Activated T-helper 1 cell treated with anti-CD3 and anti-CD28 coated beads, Interleukin-12 subunit alpha, Interleukin-12 subunit beta, Interleukin-2, Interleukin-4 antibody, amounts not matched to agents 30 ng/mL and 10 ng/mL and 1 ng/mL, durations not matched to agents 14 hours and 24 hours and 36 hours (primary cell): ENCODE results near the gene USP13. TPM values are rescaled to one million over a fixed set of nuclear protein-coding genes. Genes with fewer than 3 reads are reported as not detected.

Source experiments
- DNase-seq: peaks from one replicate; pipeline ENCODE4 v3.0.0; 2021; ENCODE audit warnings: low spot score
- H3K27ac Mint-ChIP-seq: one replicate; pipeline ENCODE4 v1.8.0; 2021; ENCODE audit warnings: mild to moderate bottlenecking, mixed read lengths
- H3K27me3 Mint-ChIP-seq: one replicate; pipeline ENCODE4 v1.8.0; 2022; ENCODE audit warnings: mild to moderate bottlenecking, moderate library complexity, mixed read lengths; ENCODE audit not compliant: insufficient read depth
- H3K36me3 Mint-ChIP-seq: one replicate; pipeline ENCODE4 v1.8.0; 2021; ENCODE audit warnings: low read depth, mixed read lengths
- H3K4me1 Mint-ChIP-seq: one replicate; pipeline ENCODE4 v1.8.0; 2021; ENCODE audit warnings: low read depth, mixed read lengths
- H3K4me3 Mint-ChIP-seq: one replicate; pipeline ENCODE4 v1.8.0; 2021; ENCODE audit warnings: mild to moderate bottlenecking, moderate library complexity, mixed read lengths
- H3K9me3 Mint-ChIP-seq: one replicate; pipeline ENCODE4 v1.8.0; 2021; ENCODE audit warnings: mixed read lengths
- intact Hi-C: fragments of 100-400 bp; cut with micrococcal nuclease; formaldehyde crosslinking; loops from one replicate; pipeline ENCODE4 v1.15.1; 2024
- total RNA-seq: library from RNA; stranded (reverse); gene quantifications from 2 replicates; pipeline ENCODE4 v1.2.3, GENCODE V29; 2022

The USP13 gene
- total RNA-seq, 1 donor from 2014 or later, result 11.3 TPM

DNA sequence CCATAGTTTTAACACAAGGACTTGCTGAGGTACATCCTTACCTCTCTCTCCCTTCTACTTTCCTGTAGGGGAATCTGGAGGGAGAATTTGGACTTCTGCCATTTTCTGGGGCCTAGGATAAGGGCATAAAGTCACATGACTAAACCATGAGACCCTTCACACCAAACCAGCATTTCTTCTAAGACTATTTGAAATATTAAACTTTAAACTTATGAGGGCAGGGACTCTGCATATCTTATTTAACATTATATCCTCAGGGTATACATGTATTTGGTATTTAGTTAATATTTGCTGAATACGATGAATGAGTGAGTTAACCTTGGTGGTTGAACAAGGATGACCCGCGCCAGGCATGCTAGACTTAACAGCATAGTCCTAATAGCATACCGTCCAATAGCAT lies 63.4 kb downstream of the USP13 start:
- H3K27me3 Mint-ChIP-seq, result no peaks in the 10 kb centered on the region
- no peaks in the 10 kb centered on the region for H3K4me1 Mint-ChIP-seq
- H3K27ac Mint-ChIP-seq, result no peak overlapping the region
- no peaks in the 10 kb centered on the region for H3K36me3 Mint-ChIP-seq
- intact Hi-C loops, result no loop called here
- H3K4me3 Mint-ChIP-seq, result no peak overlapping the region
- no peaks in the 10 kb centered on the region for H3K9me3 Mint-ChIP-seq
- no peak for DNase-seq

DNA sequence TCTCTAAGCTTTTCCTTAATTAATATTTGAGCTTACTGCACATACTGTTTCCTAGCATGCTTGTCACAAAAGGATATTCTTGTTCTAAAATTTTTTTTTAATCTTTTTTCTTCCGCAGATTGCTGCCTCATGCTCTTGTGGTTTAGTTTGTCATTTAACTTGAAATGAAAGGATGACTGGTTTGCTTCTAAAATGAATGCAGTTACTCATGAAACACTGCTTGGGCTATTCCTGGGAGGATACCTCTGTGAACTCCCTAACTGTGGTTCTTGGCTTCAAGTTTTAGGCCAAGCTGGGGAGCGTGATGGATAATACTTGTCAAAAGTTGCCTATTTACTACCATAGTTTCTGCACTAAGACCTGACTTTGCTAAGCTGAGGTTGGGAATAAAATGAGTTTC lies 64.0 kb downstream of the USP13 start:
- DNase-seq, result no peak

DNA sequence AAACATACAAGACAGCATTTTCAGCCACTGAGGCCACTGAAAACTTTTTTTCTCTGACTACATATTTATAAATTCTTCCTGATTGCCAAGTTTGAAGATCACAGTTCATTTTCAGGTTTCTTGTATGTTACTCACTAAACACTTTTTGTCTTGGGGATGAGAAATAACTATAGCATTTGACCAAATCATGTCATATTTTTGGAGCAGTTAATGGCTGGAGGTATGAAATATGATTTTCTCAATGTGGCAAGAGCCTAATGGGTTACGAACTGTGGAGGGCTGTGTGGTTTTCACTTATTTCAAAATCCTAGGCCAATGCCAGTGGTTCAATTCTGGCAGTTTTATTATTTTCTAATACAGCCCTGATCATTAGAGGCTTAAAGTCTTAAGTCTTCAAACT lies 64.4 kb downstream of the USP13 start:
- no peak overlapping the region for H3K27ac Mint-ChIP-seq
- H3K36me3 Mint-ChIP-seq, result no peaks in the 10 kb centered on the region

More for the DNA sequence above, 64.0 kb downstream of the USP13 start:
- intact Hi-C loops, result no loop called here
- Mint-ChIP-seq H3K4me1 (no peaks in the 10 kb centered on the region), H3K27me3 (no peaks in the 10 kb centered on the region), H3K36me3 (no peaks in the 10 kb centered on the region), H3K4me3 (no peak overlapping the region), H3K9me3 (no peaks in the 10 kb centered on the region), H3K27ac (no peak overlapping the region)

GRCh38 chr3:179719048-179719734 lies 66.4 kb downstream of the USP13 start:
- DNase-seq, result no peak
- no peak overlapping the region for H3K4me3 Mint-ChIP-seq

More for the DNA sequence above, 64.4 kb downstream of the USP13 start:
- intact Hi-C loops, result no loop called here
- Mint-ChIP-seq H3K27me3 (no peaks in the 10 kb centered on the region), H3K9me3 (no peaks in the 10 kb centered on the region), H3K4me3 (no peak overlapping the region), H3K4me1 (no peaks in the 10 kb centered on the region)
- DNase-seq, result no peak

GRCh38 chr3:179720196-179720595 lies 67.4 kb downstream of the USP13 start:
- Mint-ChIP-seq H3K9me3 (no peaks in the 10 kb centered on the region), H3K36me3 (no peaks in the 10 kb centered on the region), H3K27me3 (no peaks in the 10 kb centered on the region), H3K4me1 (no peaks in the 10 kb centered on the region), H3K4me3 (no peak overlapping the region), H3K27ac (no peak overlapping the region)
- intact Hi-C loops, result no loop called here
- no peak for DNase-seq

More at GRCh38 chr3:179719048-179719734, 66.4 kb downstream of the USP13 start:
- Mint-ChIP-seq H3K9me3 (no peaks in the 10 kb centered on the region), H3K36me3 (no peaks in the 10 kb centered on the region), H3K27me3 (no peaks in the 10 kb centered on the region), H3K27ac (no peak overlapping the region), H3K4me1 (no peaks in the 10 kb centered on the region)
- intact Hi-C loops, result no loop called here

DNA sequence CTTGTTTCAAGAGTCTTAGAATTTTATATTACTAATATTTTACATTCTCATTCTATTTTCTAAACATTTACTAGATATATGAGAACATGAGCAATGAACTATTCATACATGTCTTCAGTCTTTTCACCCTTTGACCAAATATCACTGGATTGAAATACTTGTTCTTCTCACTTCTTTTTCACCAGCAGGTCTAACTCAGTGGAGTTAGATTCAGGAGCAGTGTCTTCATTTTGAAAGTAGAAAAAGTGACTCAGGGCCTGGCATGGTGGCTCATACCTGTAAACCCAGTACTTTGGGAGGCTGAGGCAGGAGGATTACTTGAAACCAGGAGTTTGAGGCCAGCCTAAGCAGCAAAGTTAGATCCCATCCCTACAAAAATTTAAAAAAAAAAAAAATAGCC lies 70.8 kb downstream of the USP13 start:
- no peak for DNase-seq
- Mint-ChIP-seq H3K27ac (no peak overlapping the region), H3K27me3 (no peaks in the 10 kb centered on the region), H3K9me3 (no peaks in the 10 kb centered on the region), H3K4me3 (no peak overlapping the region), H3K4me1 (no peaks in the 10 kb centered on the region), H3K36me3 (no peaks in the 10 kb centered on the region)
- intact Hi-C loops, result no loop called here

DNA sequence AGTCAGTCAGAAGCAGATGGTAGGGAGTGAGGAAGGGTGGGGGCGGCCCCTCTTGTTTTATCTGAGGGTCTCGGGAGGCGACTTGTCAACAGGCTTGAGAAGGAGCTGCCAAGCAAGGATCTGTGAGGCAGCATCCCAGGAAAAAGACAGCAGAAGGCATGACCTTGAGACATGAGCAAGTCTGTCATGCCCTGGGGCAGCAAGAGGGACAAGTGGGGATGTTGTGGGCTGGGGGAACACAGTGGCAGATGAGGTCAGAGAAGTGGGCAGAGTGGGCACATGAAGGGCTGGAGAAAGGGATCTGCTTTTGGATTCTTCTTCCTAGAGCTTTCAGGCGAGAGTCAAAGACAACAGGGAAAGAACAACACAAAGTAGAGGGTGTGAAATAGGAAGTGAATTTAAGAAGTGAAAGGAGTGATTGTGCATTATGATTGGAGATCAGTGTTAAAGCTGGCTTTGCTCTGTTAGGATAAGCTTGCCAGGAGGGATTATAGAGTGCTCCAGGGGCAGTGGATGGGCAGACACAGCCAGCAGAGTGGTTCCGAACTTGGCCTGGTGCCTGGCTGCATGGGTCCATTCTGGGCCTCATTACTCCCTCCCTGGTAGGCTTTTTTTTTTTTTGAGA lies 73.3 kb downstream of the USP13 start:
- no peak for DNase-seq
- Mint-ChIP-seq H3K36me3 (peaks cover 3% of the 10 kb centered on the region), H3K27me3 (no peaks in the 10 kb centered on the region), H3K9me3 (no peaks in the 10 kb centered on the region), H3K4me3 (no peak overlapping the region), H3K4me1 (no peaks in the 10 kb centered on the region), H3K27ac (no peak overlapping the region)
- intact Hi-C loops, result no loop called here

- Mint-ChIP-seq H3K9me3 (no peaks in the 10 kb centered on the region), H3K27ac (no peak overlapping the region), H3K36me3 (peaks cover 5% of the 10 kb centered on the region), H3K4me1 (no peaks in the 10 kb centered on the region), H3K27me3 (no peaks in the 10 kb centered on the region), H3K4me3 (no peak overlapping the region)
- no peak for DNase-seq
- intact Hi-C loops, result no loop called here
Measured at GRCh38 chr3:179729086-179729485, 76.2 kb downstream of the USP13 start.

GRCh38 chr3:179729981-179730380 lies 77.1 kb downstream of the USP13 start:
- DNase-seq, result no peak
- Mint-ChIP-seq H3K27me3 (no peaks in the 10 kb centered on the region), H3K9me3 (no peaks in the 10 kb centered on the region), H3K27ac (no peak overlapping the region), H3K36me3 (peaks cover 5% of the 10 kb centered on the region), H3K4me3 (no peak overlapping the region), H3K4me1 (no peaks in the 10 kb centered on the region)
- intact Hi-C loops, result no loop called here

DNA sequence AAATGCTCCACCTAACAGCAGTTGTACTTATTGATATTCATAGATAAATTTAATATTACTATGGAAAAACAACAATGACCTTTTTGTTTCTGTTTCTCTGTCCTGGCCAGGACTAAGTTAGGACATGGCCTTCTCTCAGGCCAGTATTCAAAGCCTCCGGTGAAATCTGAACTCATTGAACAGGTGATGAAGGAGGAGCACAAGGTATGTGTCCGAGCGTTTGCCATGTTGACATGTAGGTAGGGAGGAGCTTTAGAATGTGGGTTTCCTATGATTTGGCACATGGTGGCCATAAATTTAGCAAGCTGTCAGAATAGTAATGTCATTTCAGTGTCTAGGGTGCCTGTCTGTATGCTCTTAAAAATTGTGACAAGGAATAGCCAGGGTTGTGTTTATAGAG lies 77.7 kb downstream of the USP13 start:
- peaks cover 5% of the 10 kb centered on the region for H3K36me3 Mint-ChIP-seq
- DNase-seq, result no peak
- H3K4me3 Mint-ChIP-seq, result no peak overlapping the region
- intact Hi-C loops, result no loop called here
- H3K9me3 Mint-ChIP-seq, result no peaks in the 10 kb centered on the region
- H3K27ac Mint-ChIP-seq, result no peak overlapping the region
- H3K4me1 Mint-ChIP-seq, result no peaks in the 10 kb centered on the region
- H3K27me3 Mint-ChIP-seq, result no peaks in the 10 kb centered on the region

DNA sequence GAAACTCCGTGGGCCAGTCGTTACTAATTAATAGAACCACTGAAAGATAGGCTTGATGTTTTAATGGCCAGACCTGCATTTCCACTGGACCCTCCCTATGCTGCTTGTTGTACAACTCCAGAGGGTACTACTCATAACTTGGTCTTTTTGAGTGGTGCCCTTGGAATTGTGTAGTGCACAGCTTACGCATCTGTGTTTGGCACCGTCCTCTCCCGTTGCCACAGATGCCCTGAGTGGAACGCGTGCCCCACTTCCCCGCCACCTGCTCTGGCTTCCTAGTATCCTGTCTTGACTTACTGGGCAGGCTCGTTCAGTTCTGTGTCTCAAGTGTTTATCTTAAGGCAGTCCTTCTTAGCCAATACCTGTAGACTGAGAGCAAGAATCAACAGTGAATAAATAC lies 78.7 kb downstream of the USP13 start:
- DNase-seq, result no peak
- intact Hi-C loops, result no loop called here
- Mint-ChIP-seq H3K27ac (no peak overlapping the region), H3K36me3 (peaks cover 5% of the 10 kb centered on the region), H3K4me1 (no peaks in the 10 kb centered on the region), H3K4me3 (no peak overlapping the region), H3K9me3 (no peaks in the 10 kb centered on the region), H3K27me3 (no peaks in the 10 kb centered on the region)

DNA sequence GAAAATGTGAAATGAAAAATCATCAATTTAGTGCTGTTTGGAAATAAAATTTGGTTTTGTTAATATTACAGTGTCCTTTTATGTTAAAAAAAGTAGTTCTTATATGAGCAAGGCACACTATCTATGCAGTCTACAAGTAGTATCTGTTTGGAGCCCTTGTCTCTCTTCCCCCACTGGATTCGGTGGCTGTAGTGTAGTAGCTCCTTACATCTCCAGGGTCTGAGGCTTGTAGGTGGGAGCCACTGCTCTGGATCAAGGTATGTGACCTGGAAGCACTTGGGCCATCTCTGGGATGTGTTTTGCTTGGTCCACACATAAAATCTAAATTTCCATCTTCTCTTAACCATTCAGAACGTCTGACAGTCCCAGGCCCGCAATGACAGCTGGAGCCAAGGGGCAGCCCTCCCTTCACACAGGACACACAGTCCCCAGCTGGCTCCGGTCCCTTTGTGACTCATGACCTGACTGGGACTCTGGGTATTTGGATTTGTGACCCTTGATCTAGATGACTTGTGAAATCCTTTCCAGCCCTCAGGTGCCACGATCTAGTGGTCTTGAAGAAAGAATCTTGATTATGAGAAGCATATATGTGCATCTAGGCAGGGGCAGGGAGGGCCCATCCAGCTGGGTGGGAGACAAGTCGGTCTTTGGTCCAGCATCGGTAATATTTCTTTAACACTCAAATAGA lies 80.0 kb downstream of the USP13 start:
- Mint-ChIP-seq H3K4me3 (no peak overlapping the region), H3K4me1 (no peaks in the 10 kb centered on the region), H3K9me3 (no peaks in the 10 kb centered on the region), H3K36me3 (peaks cover 5% of the 10 kb centered on the region), H3K27me3 (no peaks in the 10 kb centered on the region), H3K27ac (no peak overlapping the region)
- no peak for DNase-seq
- intact Hi-C loops, result no loop called here

GRCh38 chr3:179733797-179734196 lies 81.0 kb downstream of the USP13 start:
- H3K4me1 Mint-ChIP-seq, result no peaks in the 10 kb centered on the region
- intact Hi-C loops, result no loop called here
- no peak for DNase-seq
- no peak overlapping the region for H3K4me3 Mint-ChIP-seq
- H3K27ac Mint-ChIP-seq, result no peak overlapping the region
- H3K9me3 Mint-ChIP-seq, result no peaks in the 10 kb centered on the region
- H3K36me3 Mint-ChIP-seq, result peaks cover 5% of the 10 kb centered on the region
- no peaks in the 10 kb centered on the region for H3K27me3 Mint-ChIP-seq
